DND-41 (cell line): ENCODE data around the gene RSL24D1.

Source experiments
- EZH2 ChIP-seq: IDR thresholded peaks from 3 replicates; pipeline ENCODE4 v1.6.1; 2012; ENCODE audit warnings: borderline replicate concordance, low read depth, mild to moderate bottlenecking, moderate library complexity, low read length, inconsistent platforms; ENCODE audit not compliant: severe bottlenecking
- TF ChIP-seq, protein P1 (sequence below): IDR thresholded peaks from 2 replicates; pipeline ENCODE4 v1.5.1; 2012; ENCODE audit warnings: borderline replicate concordance, low read length, moderate library complexity, mild to moderate bottlenecking; ENCODE audit not compliant: poor library complexity, severe bottlenecking; ENCODE audit errors: extremely low read depth

DNA sequence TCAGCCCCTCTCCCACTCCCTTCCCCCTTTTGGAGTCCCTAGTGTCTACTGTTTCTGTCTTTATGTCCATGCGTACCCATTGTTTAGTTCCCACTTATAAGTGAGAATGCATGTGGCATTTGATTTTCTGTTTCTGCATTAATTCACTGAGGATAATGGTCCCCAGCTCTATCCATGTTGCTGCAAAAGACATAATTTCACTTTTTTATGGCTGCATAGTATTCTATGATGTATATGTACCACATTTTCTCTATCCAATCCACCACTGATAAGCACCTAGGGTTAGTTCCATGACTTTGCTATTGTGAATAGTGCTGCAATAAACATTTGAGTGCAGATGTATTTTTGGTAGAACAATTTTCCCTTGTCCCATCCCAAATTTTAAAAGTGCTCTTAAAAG lies 34.2 kb upstream of the RSL24D1 start:
- TF ChIP-seq, protein P1, sequence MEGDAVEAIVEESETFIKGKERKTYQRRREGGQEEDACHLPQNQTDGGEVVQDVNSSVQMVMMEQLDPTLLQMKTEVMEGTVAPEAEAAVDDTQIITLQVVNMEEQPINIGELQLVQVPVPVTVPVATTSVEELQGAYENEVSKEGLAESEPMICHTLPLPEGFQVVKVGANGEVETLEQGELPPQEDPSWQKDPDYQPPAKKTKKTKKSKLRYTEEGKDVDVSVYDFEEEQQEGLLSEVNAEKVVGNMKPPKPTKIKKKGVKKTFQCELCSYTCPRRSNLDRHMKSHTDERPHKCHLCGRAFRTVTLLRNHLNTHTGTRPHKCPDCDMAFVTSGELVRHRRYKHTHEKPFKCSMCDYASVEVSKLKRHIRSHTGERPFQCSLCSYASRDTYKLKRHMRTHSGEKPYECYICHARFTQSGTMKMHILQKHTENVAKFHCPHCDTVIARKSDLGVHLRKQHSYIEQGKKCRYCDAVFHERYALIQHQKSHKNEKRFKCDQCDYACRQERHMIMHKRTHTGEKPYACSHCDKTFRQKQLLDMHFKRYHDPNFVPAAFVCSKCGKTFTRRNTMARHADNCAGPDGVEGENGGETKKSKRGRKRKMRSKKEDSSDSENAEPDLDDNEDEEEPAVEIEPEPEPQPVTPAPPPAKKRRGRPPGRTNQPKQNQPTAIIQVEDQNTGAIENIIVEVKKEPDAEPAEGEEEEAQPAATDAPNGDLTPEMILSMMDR, result no peak
- TF ChIP-seq EZH2, result no peak
